ENCODE data around the gene MEDAG.

The MEDAG gene
- long read RNA-seq: 0 reads

- Histone ChIP-seq H3K4me3 (replicated peaks; ENCODE audit: insufficient read depth, low read length) (no peak within 1 kb of the TSS), H3K27ac (replicated peaks) (no peak within 1 kb of the TSS), H3K27me3 (ENCODE audit: insufficient read depth, poor library complexity, severe bottlenecking) (peaks cover 57% of the 10 kb centered on the region)
- TF ChIP-seq CTCF (IDR thresholded peaks at IDR 0.05; ENCODE audit: insufficient read depth, low read length) (no peak), GABPA (IDR thresholded peaks at IDR 0.05; ENCODE audit: low read depth) (no peak), REST (IDR thresholded peaks at IDR 0.05; ENCODE audit: insufficient replicate concordance, low read depth) (no peak), SPI1 (IDR thresholded peaks at IDR 0.05; ENCODE audit: borderline replicate concordance, low read depth) (no peak), POLR2AphosphoS5 (IDR thresholded peaks at IDR 0.05; ENCODE audit: low read depth) (no peak)
- DNase-seq (ENCODE audit: low read depth in 1 of 2, low spot score in 1 of 2): no peak
Measured at GRCh38 chr13:30905932-30906383, at the start of gene MEDAG. TSS of gene MEDAG (plus strand) at chr13:30906271. CDS start at chr13:30906516, 245 bp downstream.

GRCh38 chr13:30857018-30857417, 49.1 kb upstream of the MEDAG start:
- DNase-seq (ENCODE audit: low read depth in 1 of 2, low spot score in 1 of 2): no peak
- no peak overlapping the region for H3K4me3 ChIP-seq (replicated peaks; ENCODE audit: insufficient read depth, low read length)
- no peak overlapping the region for H3K27ac ChIP-seq (replicated peaks)
- TF ChIP-seq REST (IDR thresholded peaks at IDR 0.05; ENCODE audit: insufficient replicate concordance, low read depth) (no peak), POLR2AphosphoS5 (IDR thresholded peaks at IDR 0.05; ENCODE audit: low read depth) (no peak), CTCF (IDR thresholded peaks at IDR 0.05; ENCODE audit: insufficient read depth, low read length) (no peak), GABPA (IDR thresholded peaks at IDR 0.05; ENCODE audit: low read depth) (no peak), SPI1 (IDR thresholded peaks at IDR 0.05; ENCODE audit: borderline replicate concordance, low read depth) (no peak)
- H3K27me3 ChIP-seq (ENCODE audit: insufficient read depth, poor library complexity, severe bottlenecking): no peaks in the 10 kb centered on the region

- TF ChIP-seq CTCF (IDR thresholded peaks at IDR 0.05; ENCODE audit: insufficient read depth, low read length) (no peak), REST (IDR thresholded peaks at IDR 0.05; ENCODE audit: insufficient replicate concordance, low read depth) (no peak), POLR2AphosphoS5 (IDR thresholded peaks at IDR 0.05; ENCODE audit: low read depth) (no peak), SPI1 (IDR thresholded peaks at IDR 0.05; ENCODE audit: borderline replicate concordance, low read depth) (no peak), GABPA (IDR thresholded peaks at IDR 0.05; ENCODE audit: low read depth) (no peak)
- DNase-seq (ENCODE audit: low read depth in 1 of 2, low spot score in 1 of 2): no peak
- Histone ChIP-seq H3K27me3 (ENCODE audit: insufficient read depth, poor library complexity, severe bottlenecking) (no peaks in the 10 kb centered on the region), H3K27ac (replicated peaks) (no peak overlapping the region), H3K4me3 (replicated peaks; ENCODE audit: insufficient read depth, low read length) (no peak overlapping the region)
Measured at GRCh38 chr13:30857636-30858035, 48.4 kb upstream of the MEDAG start.

All from HL-60 (cell line).